ENCODE measurements around the gene TJP2.
"Not testable (repeated sequence)": the region's sequence is repeated elsewhere in the genome, so short reads cannot be mapped to it uniquely, and the experiment has no call there.

TJP2 gene

DNA sequence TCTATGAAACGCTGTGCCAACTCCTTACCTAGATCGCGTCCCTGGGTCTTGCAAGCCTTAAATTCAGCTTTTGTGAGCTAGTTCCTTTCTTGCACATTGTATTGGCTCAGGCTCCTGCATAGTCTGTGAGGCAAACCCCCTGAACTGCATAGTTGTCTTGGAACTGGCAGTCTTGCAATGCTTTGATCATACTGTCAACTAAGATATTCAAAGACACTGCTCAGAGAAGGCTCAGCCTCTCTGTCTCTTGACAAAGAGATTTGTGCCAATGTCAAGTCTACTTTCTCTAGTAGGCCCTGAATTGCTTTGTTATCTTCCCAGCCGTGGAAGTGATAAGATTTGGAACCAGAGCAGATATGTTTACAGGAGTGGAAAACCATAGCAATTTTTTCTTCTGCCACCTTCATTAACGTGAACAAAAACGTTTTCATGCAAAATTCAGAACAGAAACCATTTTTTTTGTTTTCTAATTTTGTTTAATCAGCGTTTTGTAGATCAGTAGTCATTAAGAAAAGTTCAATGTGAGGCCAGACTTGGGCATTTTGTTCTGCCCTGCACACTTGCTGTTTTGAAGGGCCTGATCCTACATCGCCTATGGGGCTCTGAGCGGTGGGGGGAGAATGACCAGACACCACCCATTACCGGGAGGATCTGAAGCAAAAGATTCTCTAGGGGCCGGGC lies 123.4 kb downstream of the TJP2 start:
- in situ Hi-C loops (cut with HindIII; ENCODE audit: low pct_unique_long_range_greater_than_20kb, low sequenced_read_pairs), result no loop called here
- no peak for DNase-seq (ENCODE audit: low read depth in 1 of 2, low spot score in 1 of 2)
- TF ChIP-seq JUND (IDR thresholded peaks at IDR 0.05; ENCODE audit: low read depth), result no peak

GRCh38 chr9:69299315-69299714 lies 125.2 kb downstream of the TJP2 start:
- no peak for DNase-seq (ENCODE audit: low read depth in 1 of 2, low spot score in 1 of 2)
- no peak for TF ChIP-seq JUND (IDR thresholded peaks at IDR 0.05; ENCODE audit: low read depth)
- in situ Hi-C loops (cut with HindIII; ENCODE audit: low pct_unique_long_range_greater_than_20kb, low sequenced_read_pairs), result no loop called here

DNA sequence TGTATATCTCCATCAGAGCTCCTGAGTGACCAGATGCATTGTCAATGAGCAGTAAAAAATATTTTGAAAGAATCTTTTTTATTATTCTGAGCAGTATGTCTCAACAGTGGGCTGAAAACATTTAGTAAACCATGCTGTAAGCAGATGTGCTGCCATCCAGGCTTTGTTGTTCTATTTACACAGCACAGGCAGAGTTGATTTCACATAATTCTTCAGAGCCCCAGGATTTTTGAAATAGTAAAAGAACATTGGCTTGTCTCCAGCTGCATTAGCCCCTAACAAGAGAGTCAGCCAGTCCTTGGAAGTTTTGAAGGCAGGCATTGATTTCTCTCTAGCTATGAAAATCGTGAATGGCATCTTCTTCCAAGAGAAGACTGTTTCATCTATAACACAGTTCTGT lies 125.7 kb downstream of the TJP2 start:
- DNase-seq (ENCODE audit: low read depth in 1 of 2, low spot score in 1 of 2), result no peak
- in situ Hi-C loops (cut with HindIII; ENCODE audit: low pct_unique_long_range_greater_than_20kb, low sequenced_read_pairs), result no loop called here
- no peak for TF ChIP-seq JUND (IDR thresholded peaks at IDR 0.05; ENCODE audit: low read depth)

GRCh38 chr9:69303331-69303730 lies 129.3 kb downstream of the TJP2 start:
- no peak for DNase-seq (ENCODE audit: low read depth in 1 of 2, low spot score in 1 of 2)
- in situ Hi-C loops (cut with HindIII; ENCODE audit: low pct_unique_long_range_greater_than_20kb, low sequenced_read_pairs), result no loop called here
- no peak for TF ChIP-seq JUND (IDR thresholded peaks at IDR 0.05; ENCODE audit: low read depth)

- in situ Hi-C loops (cut with HindIII; ENCODE audit: low pct_unique_long_range_greater_than_20kb, low sequenced_read_pairs); DNase-seq (ENCODE audit: low read depth in 1 of 2, low spot score in 1 of 2): not testable (repeated sequence)
Observed at GRCh38 chr9:69306895-69307445, 132.9 kb downstream of the TJP2 start.

- TF ChIP-seq JUND (IDR thresholded peaks at IDR 0.05; ENCODE audit: low read depth), result no peak
- DNase-seq (ENCODE audit: low read depth in 1 of 2, low spot score in 1 of 2), result peak in 1 of 2 experiments; percentile 33
- in situ Hi-C loops (cut with HindIII; ENCODE audit: low pct_unique_long_range_greater_than_20kb, low sequenced_read_pairs), result no loop called here
Observed at GRCh38 chr9:69307446-69308205, 133.5 kb downstream of the TJP2 start.

DNA sequence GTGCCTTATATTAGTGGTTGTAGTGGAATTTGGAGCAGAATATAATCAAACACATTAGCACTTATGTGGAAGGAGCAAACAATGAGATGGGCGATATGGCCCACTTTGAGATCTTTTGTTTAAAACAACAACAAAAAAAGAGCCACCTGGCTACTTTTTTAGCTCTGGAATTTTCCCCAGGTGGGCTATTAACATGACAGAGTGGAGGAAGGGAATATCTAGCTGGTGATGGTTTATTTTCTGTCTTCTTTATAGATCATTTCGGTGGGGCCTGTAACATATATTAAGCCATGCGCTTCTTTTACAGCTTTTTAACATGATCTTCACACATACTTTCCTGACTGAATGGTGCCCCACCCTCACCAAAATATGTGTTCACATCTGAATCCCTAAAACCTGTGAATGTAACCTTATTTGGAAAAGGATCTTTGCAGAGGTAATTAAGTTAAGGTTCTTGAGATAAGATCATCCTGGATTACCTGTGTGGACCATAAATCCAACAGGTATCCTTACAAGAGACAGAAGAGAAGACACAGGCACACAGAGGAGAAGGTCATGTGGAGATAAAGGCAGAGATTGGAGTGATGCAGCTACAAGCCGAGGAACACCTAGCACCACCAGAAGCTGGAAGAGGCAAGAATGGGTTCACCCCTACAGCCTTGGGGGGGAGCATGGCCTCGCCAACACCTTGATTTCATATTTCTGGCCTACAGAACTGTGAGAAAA lies 134.3 kb downstream of the TJP2 start:
- in situ Hi-C loops (cut with HindIII; ENCODE audit: low pct_unique_long_range_greater_than_20kb, low sequenced_read_pairs), result no loop called here
- no peak for TF ChIP-seq JUND (IDR thresholded peaks at IDR 0.05; ENCODE audit: low read depth)
- no peak for DNase-seq (ENCODE audit: low read depth in 1 of 2, low spot score in 1 of 2)

DNA sequence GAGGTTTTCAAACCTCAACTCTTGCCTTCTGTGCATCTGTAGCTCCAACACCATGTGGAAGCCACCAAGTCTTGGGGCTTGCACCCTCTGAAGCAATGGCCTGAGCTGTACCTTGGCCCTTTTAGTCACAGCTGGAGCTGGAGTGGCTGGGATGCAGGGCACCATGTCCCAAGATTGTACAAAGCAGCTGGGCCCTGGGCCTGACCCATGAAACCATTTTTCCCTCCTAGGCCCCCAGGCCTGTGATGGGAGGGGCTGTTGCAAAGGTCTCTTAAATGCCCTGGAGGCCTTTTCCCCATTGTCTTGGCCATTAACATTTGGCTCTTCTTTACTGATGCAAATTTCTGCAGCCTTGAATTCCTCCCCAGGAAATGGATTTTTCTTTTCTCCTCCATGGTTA lies 139.1 kb downstream of the TJP2 start:
- TF ChIP-seq JUND (IDR thresholded peaks at IDR 0.05; ENCODE audit: low read depth), result no peak
- in situ Hi-C loops (cut with HindIII; ENCODE audit: low pct_unique_long_range_greater_than_20kb, low sequenced_read_pairs), result no loop called here
- DNase-seq (ENCODE audit: low read depth in 1 of 2, low spot score in 1 of 2), result no peak

GRCh38 chr9:69314547-69314946 lies 140.5 kb downstream of the TJP2 start:
- in situ Hi-C loops (cut with HindIII; ENCODE audit: low pct_unique_long_range_greater_than_20kb, low sequenced_read_pairs), result no loop called here
- no peak for TF ChIP-seq JUND (IDR thresholded peaks at IDR 0.05; ENCODE audit: low read depth)

GRCh38 chr9:69317081-69317480 lies 143.0 kb downstream of the TJP2 start:
- in situ Hi-C loops (cut with HindIII; ENCODE audit: low pct_unique_long_range_greater_than_20kb, low sequenced_read_pairs), result no loop called here
- DNase-seq (ENCODE audit: low read depth in 1 of 2, low spot score in 1 of 2), result no peak
- TF ChIP-seq JUND (IDR thresholded peaks at IDR 0.05; ENCODE audit: low read depth), result no peak

More at GRCh38 chr9:69314547-69314946, 140.5 kb downstream of the TJP2 start:
- DNase-seq (ENCODE audit: low read depth in 1 of 2, low spot score in 1 of 2), result no peak

- no peak for DNase-seq (ENCODE audit: low read depth in 1 of 2, low spot score in 1 of 2)
- no peak for TF ChIP-seq JUND (IDR thresholded peaks at IDR 0.05; ENCODE audit: low read depth)
- in situ Hi-C loops (cut with HindIII; ENCODE audit: low pct_unique_long_range_greater_than_20kb, low sequenced_read_pairs), result no loop called here
Observed at GRCh38 chr9:69317894-69318293, 143.8 kb downstream of the TJP2 start.

DNA sequence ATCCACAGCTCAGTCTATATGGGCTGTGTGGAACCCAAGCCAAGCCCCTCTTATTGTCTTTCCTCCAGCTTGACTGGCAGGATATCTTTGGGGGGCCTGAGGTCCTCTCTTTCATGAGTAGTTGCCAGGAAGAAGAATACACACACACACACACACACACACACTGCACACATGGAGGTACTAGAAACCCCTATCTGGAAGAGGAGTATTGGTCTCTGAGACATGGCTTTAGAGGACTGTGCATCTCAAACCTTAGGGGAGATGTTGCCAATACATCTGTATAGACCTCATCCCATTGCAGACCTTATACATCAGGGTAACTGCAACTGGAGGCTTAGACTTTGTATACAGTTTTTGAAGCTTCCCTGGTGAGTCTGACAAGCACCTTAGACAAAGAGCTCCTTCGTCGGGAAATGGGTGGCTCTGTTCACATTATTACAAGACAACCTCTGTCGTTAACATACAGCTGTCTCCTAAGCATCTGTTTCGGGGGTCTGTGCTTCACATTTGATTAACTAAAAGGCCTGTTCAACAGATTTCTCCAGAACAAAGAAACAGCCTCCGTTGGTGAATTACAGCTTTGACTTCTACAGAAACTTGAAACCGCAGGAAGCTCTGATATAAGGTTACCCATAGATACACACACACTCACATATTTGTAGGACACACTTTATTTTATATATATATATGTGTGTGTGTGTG lies 145.4 kb downstream of the TJP2 start:
- DNase-seq (ENCODE audit: low read depth in 1 of 2, low spot score in 1 of 2), result no peak
- no peak for TF ChIP-seq JUND (IDR thresholded peaks at IDR 0.05; ENCODE audit: low read depth)
- in situ Hi-C loops (cut with HindIII; ENCODE audit: low pct_unique_long_range_greater_than_20kb, low sequenced_read_pairs), result no loop called here
